ENCODE data around the gene TMEM181. TPM values are rescaled to one million over a fixed set of nuclear protein-coding genes. Genes with fewer than 3 reads are reported as not detected.
A peak's percentile ranks its signal among the peaks of the same experiment; 100 is the strongest.

The TMEM181 gene
- total and polyA plus RNA-seq, 2 of the 13 experiments (the other 11 are each of a cell fraction or from before 2014, with no cell fraction given) = 59.1 to 108 TPM

- TF ChIP-seq ZNF547 (CRISPR knock-in tag; IDR thresholded peaks at IDR 0.05) (peak; percentile 88), DMAP1 (CRISPR knock-in tag; IDR thresholded peaks at IDR 0.05) (peak; percentile 61), ZSCAN29 (CRISPR knock-in tag; conservative IDR thresholded peaks at IDR 0.05) (no peak; the same call in 1 of the 2 replicates), CHCHD3 (CRISPR knock-in tag; IDR thresholded peaks at IDR 0.05) (peak; percentile 59; the same call in 1 of the 2 replicates), PHF20 (CRISPR knock-in tag; IDR thresholded peaks at IDR 0.05) (peak; percentile 69), RFXAP (CRISPR knock-in tag; IDR thresholded peaks at IDR 0.05; ENCODE audit: borderline replicate concordance) (peak; percentile 91; the same call in 1 of the 2 replicates), TSC22D2 (CRISPR knock-in tag; IDR thresholded peaks at IDR 0.05; ENCODE audit: borderline replicate concordance) (peak; percentile 99), ZNF3 (CRISPR knock-in tag; IDR thresholded peaks at IDR 0.05) (peak; percentile 77; the same call in 1 of the 2 replicates), PREB (CRISPR knock-in tag; IDR thresholded peaks at IDR 0.05) (peak; percentile 97), PRPF4 (IDR thresholded peaks at IDR 0.05; ENCODE audit: low read depth, low read length, poor library complexity, severe bottlenecking) (no peak), SNAI1 (CRISPR knock-in tag; IDR thresholded peaks at IDR 0.05; ENCODE audit: borderline replicate concordance) (peak; percentile 98), ZNF337 (CRISPR knock-in tag; IDR thresholded peaks at IDR 0.05; ENCODE audit: borderline replicate concordance, low read depth) (peak; percentile 83; the same call in 1 of the 2 replicates), CHD4 (IDR thresholded peaks at IDR 0.05; ENCODE audit: borderline replicate concordance, low read length) (peak; percentile 14; the same call in 1 of the 2 replicates), IRF1 (CRISPR knock-in tag; IDR thresholded peaks at IDR 0.05; ENCODE audit: low read depth) (no peak; the same call in 1 of the 2 replicates), NBN (conservative IDR thresholded peaks at IDR 0.05) (no peak), E2F5 (CRISPR knock-in tag; conservative IDR thresholded peaks at IDR 0.05) (peak; percentile 70; the same call in 1 of the 2 replicates), CTCF (CRISPR knock-in tag; IDR thresholded peaks at IDR 0.05) (peak; percentile 50), GMEB2 (CRISPR knock-in tag; IDR thresholded peaks at IDR 0.05; ENCODE audit: low read depth) (no peak), HNRNPK (IDR thresholded peaks at IDR 0.05; ENCODE audit: low read depth, low read length, poor library complexity, severe bottlenecking) (peak; percentile 51), MED1 (CRISPR knock-in tag; IDR thresholded peaks at IDR 0.05) (peak; percentile 82), ZSCAN21 (CRISPR knock-in tag; IDR thresholded peaks at IDR 0.05; ENCODE audit: borderline replicate concordance) (peak; percentile 96), MAFF (IDR thresholded peaks at IDR 0.05; ENCODE audit: low read depth, low read length) (no peak), ZNF282 (IDR thresholded peaks at IDR 0.05; ENCODE audit: partially characterized antibody) (no peak), BRCA1 (CRISPR knock-in tag; IDR thresholded peaks at IDR 0.05) (peak; percentile 99)
These were observed 23.6 kb upstream of the TMEM181 start (continued) for GRCh38 chr6:158536084-158536890.

All from HepG2 (cell line).